Measurements from ENCODE around the gene TTLL3.

Gene TTLL3

DNA sequence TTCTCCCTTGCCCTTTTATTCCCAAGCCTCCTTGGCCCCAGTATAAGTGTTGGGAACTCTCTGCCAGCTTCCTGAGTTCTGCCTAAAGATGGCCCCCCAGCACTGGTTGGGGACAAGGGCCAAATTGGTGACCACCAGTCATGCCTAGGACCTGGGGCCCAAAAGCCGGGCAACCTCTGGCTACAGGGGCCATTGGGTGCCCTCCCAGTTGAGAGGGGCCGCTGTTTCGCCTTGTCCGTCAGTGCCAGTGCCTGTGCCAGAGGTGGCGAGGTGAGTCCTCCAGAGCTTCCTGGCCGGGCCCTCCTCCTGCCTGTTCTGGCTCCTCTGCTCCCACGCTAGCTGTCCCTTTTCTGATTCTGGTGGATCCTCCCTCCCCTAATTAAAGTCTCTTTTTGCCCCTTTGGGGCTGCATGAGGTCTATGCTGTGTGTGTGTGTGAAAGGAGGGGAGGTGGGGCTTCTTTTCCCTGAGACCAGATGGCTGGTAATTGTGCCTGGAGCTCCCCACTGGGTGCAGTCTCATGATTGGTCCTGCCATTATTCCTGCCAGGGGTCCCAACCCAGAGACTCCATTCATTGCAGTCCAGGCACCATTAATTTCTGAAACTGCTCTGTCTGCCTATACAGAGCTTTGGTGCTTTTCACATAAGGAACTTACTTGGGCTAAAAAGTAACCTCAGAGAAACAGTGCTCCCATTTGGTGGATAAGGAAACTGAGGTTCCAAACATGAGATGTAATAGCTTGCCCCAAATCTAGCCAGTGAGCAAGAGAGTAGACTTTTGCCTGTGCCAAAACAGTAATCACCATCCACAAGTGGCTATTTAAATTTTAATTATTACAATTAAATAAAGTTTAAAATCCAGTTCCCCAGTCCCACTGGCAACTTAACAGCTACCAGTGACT is 3.1 kb upstream of the TTLL3 start:
- DNase-seq = no peak

GRCh38 chr3:9807981-9808344 is 2.1 kb upstream of the TTLL3 start:
- no peak for DNase-seq

DNA sequence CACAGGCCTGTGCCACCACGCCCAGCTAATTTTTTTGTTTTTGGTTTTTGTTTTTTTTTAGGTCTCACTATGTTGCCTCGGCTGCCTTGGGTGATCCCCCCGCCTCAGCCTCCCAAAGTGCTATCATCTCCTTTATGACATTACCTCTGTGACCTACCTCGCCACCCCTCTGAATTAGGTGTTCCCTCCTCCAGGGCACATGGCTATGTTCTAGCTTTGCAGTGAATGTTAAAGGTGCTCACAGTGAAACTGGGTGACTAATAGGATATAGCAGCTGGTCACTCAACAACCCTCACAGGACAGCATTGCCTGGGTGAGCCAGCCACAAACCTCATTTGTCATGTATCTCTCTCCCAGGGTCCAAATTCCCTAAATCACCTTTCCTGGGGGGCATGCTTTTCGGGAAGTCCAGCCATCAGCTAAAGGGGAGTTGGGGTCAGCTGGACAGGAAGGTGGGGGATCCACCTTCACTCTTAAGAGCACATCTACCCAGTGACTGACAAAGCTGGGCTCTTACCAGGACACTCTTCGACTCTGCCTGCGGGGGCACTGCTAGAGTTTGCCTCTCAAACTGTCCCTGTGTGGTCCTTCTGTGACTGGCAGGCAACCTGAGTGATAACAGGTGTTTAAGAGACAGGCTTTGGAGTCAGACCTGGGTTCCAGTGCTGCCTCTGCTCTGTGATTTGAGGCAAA is 1.6 kb upstream of the TTLL3 start:
- DNase-seq = no peak

GRCh38 chr3:9809239-9809614 is 835 bp upstream of the TTLL3 start:
- no peak for DNase-seq

GRCh38 chr3:9810433-9810770 is 340 bp downstream of the TTLL3 start:
- DNase-seq = no peak

- DNase-seq = no peak
These were observed 784 bp downstream of the TTLL3 start for GRCh38 chr3:9810846-9811245.

GRCh38 chr3:9812870-9813483 is 2.9 kb downstream of the TTLL3 start:
- no peak for DNase-seq

GRCh38 chr3:9815986-9816385 is 5.9 kb downstream of the TTLL3 start:
- DNase-seq = no peak

DNA sequence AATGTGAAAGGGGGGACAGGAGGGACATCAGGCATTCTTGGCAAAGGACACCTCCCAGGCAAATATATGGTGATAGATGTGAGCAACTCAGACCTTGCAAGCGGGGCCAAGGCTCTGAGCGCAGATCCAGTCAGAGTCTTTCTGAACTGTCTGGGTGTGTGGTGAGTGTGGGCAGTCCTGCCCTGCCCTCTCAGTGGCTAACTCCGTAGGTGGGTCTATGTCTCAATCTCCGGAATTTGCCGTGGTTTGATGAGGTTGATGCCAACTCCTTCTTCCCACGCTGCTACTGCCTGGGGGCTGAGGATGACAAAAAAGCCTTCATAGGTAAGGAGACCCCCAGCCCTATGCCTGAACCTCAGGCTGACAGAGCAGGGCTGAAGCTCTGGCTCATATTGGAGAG is 7.4 kb downstream of the TTLL3 start:
- no peak for DNase-seq

GRCh38 chr3:9818666-9819335 is 8.7 kb downstream of the TTLL3 start:
- DNase-seq = no peak

- DNase-seq = no peak
These were observed 10.5 kb downstream of the TTLL3 start for GRCh38 chr3:9820543-9820942.

DNA sequence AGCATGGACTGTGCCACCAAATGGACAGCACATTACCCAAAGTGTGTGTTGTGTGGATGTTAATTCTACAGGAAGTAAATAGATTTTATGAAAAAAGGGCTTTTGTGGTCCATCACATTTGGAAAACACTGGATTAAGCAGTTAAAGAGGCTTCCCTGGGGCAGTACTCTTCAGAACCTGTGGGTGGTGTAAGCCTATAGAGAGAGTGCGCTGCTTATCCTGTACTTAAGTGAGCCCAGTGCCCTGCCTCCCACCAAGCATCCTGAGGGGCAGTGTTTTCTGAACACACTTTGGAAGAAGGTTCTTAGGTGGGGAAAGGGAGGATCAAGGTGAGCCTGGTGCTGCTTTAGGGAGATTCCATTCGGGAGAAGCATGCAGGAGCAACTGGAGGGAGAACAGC is 10.9 kb downstream of the TTLL3 start:
- DNase-seq = no peak

GRCh38 chr3:9825451-9826040 is 15.5 kb downstream of the TTLL3 start:
- no peak for DNase-seq

GRCh38 chr3:9826815-9827573 is 16.9 kb downstream of the TTLL3 start:
- DNase-seq = no peak

- no peak for DNase-seq
These were observed 19.0 kb downstream of the TTLL3 start for GRCh38 chr3:9828801-9829755.

- no peak for DNase-seq
These were observed 21.2 kb downstream of the TTLL3 start for GRCh38 chr3:9831253-9831652.

- DNase-seq = no peak
These were observed 23.0 kb downstream of the TTLL3 start for GRCh38 chr3:9833078-9833477.

DNA sequence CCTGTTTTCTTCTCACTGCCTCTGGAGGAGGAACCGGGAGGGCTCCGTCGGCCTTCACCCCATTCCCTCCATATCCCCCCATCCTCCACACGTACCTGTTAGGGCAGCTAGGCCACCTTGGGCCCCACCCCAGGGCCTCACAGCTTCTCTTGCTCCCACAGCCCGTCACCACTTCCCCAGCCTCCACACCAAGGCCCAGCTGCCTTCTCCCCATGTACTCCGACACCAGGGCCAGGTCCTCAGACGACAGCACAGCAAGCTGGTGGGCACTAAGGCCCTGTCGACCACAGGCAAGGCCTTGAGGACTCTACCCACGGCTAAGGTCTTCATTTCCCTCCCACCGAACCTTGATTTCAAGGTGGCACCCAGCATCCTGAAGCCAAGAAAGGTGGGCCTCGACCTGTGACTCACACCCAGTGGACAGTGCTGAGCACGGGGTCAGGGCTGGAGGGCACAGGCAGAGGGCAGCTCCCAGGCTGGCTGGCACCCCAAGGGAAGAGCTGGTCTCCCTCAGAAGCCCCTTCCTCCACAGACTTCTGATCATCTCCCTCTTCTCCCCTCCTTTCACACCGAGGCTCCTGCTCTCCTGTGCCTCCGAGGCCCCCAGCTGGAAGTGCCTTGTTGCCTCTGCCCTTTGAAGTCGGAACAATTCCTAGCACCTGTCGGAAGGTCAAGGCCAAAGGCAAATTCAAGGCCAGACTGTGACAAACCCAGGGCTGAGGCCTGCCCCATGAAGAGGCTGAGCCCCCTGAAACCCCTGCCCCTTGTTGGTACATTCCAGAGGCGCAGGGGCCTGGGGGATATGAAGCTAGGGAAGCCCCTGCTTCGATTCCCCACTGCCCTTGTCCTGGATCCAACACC is 24.7 kb downstream of the TTLL3 start:
- DNase-seq = no peak

- DNase-seq = no peak
These were observed 27.9 kb downstream of the TTLL3 start for GRCh38 chr3:9837701-9838582.
